HepG2 (cell line): Measurements from ENCODE around the gene STARD5. TPM values are rescaled to one million over a fixed set of nuclear protein-coding genes. Genes with fewer than 3 reads are reported as not detected.

Experiments
- ATAC-seq: fragments of 200-7000 bp; cut with Tn5 transposase; 3 replicates; pipeline ENCODE4 v1.9.1; 2020; ENCODE audit warnings: mild to moderate bottlenecking, moderate library complexity
- BruUV-seq: library from RNA; stranded (reverse); fragments of 400-500 nt; replicated peaks from 2 replicates; lab custom pipeline; 2021; lab: Mats Ljungman, UMichigan
- CTCF ChIA-PET: fragments of 300-600 bp; formaldehyde crosslinking; extraction: SDS; loops from one replicate; lab custom pipeline; 2021; ENCODE audit warnings: low total read pairs, inconsistent platforms, low intra/inter-chr PET ratio; lab: Yijun Ruan, JAX
- POLR2A ChIA-PET: fragments of 350-600 bp; sonication (Branson Sonifier 250); formaldehyde crosslinking; loops from one replicate; lab custom pipeline; 2020; ENCODE audit warnings: antibody characterized with exemption, inconsistent platforms; lab: Yijun Ruan, JAX
- DNase-seq: peaks from one replicate; pipeline ENCODE4 v3.0.0-alpha.2; 2015; ENCODE audit warnings: low spot score
- FAIRE-seq: peaks from 3 replicates; lab custom pipeline; 2011; peaks lifted over from hg19 to GRCh38; lab: Jason Lieb, UNC
- H2AFZ ChIP-seq: one replicate; pipeline ENCODE4 v1.6.1; 2011; ENCODE audit warnings: low read length, inconsistent platforms
- H3K27ac ChIP-seq: fragments of 300-600 bp; 3 replicates; pipeline ENCODE4 v1.8.0; 2011; ENCODE audit warnings: mixed run types, mild to moderate bottlenecking, mixed read lengths, low read length, inconsistent platforms; ENCODE audit not compliant: insufficient read depth; ENCODE audit errors: extremely low read length
- H3K27me3 ChIP-seq, 2 experiments: fragments of 200-600 bp in 1 of 2; 2 replicates in 1 of 2; 3 replicates in 1 of 2; pipeline versions ENCODE4 v1.6.0 to v1.8.0; 2011; ENCODE audit warnings: low read length in 2 of 2, mild to moderate bottlenecking in 2 of 2, moderate library complexity in 2 of 2, inconsistent platforms in 1 of 2; ENCODE audit not compliant: insufficient read depth in 2 of 2, control insufficient read depth in 1 of 2
- H3K36me3 ChIP-seq, 2 experiments: fragments of 200-600 bp in 1 of 2; replicated peaks in 1 of 2; 2 replicates in 1 of 2; 3 replicates in 1 of 2; pipeline versions ENCODE4 v1.5.1 to v1.8.0; 2011; ENCODE audit warnings: low read length in 2 of 2, inconsistent platforms in 1 of 2; ENCODE audit not compliant: insufficient read depth in 2 of 2, control insufficient read depth in 1 of 2
- H3K4me1 ChIP-seq: 2 replicates; pipeline ENCODE4 v1.5.1; 2012; ENCODE audit warnings: low read length, inconsistent platforms; ENCODE audit not compliant: insufficient read depth
- H3K4me2 ChIP-seq: 2 replicates; pipeline ENCODE4 v1.6.0; 2011; ENCODE audit warnings: low read depth, low read length, inconsistent platforms
- H3K4me3 ChIP-seq, 3 experiments: fragments of 200-600 bp in 1 of 3; sonication (generic), shearing (Covaris generic) in 1 of 3; replicated peaks in 1 of 3; 2 replicates each; pipeline ENCODE4 v1.5.1; 2011 to 2016; ENCODE audit warnings: low read length in 3 of 3, inconsistent platforms in 2 of 3, low read depth in 2 of 3, mild to moderate bottlenecking in 2 of 3, control low read depth in 1 of 3, mixed read lengths in 1 of 3; ENCODE audit not compliant: insufficient read depth in 1 of 3
- H3K79me2 ChIP-seq: one replicate; pipeline ENCODE4 v1.6.1; 2011; ENCODE audit warnings: low read length, inconsistent platforms; ENCODE audit not compliant: insufficient read depth
- H3K9ac ChIP-seq: 2 replicates; pipeline ENCODE4 v1.6.0; 2011; ENCODE audit warnings: mild to moderate bottlenecking, low read depth, low read length, inconsistent platforms; ENCODE audit not compliant: insufficient read depth
- H3K9me3 ChIP-seq: 2 replicates; pipeline ENCODE4 v1.5.1; 2012; ENCODE audit warnings: mild to moderate bottlenecking, low read length
- H4K20me1 ChIP-seq: 2 replicates; pipeline ENCODE4 v1.6.0; 2011; ENCODE audit warnings: inconsistent platforms, mild to moderate bottlenecking, low read length, moderate library complexity; ENCODE audit not compliant: insufficient read depth
- JUND ChIP-seq: sonication (generic); formaldehyde crosslinking; IDR thresholded peaks from 2 replicates; pipeline ENCODE4 v1.8.0; 2022; ENCODE audit warnings: mild to moderate bottlenecking, missing genetic modification reagents
- LBX2 ChIP-seq: sonication (generic); formaldehyde crosslinking; IDR thresholded peaks from 2 replicates; pipeline ENCODE4 v1.5.0; 2020; ENCODE audit warnings: missing genetic modification reagents, mild to moderate bottlenecking, borderline replicate concordance
- LCORL ChIP-seq, 2 experiments: fragments of 450-650 bp in 1 of 2; sonication (generic) in 1 of 2; formaldehyde crosslinking in 1 of 2; IDR thresholded peaks; 2 replicates each; pipeline versions ENCODE4 v1.5.0 to v1.6.1; 2017 to 2020; ENCODE audit warnings: antibody characterized with exemption in 1 of 2, missing genetic modification reagents in 1 of 2
- ZC3H4 ChIP-seq: sonication (generic); formaldehyde crosslinking; IDR thresholded peaks from 2 replicates; pipeline ENCODE4 v1.4.0; 2020; ENCODE audit warnings: missing genetic modification reagents, borderline replicate concordance
- ZNF12 ChIP-seq: sonication (generic); formaldehyde crosslinking; IDR thresholded peaks from 2 replicates; pipeline ENCODE4 v1.5.0; 2020; ENCODE audit warnings: missing genetic modification reagents
- ZNF24 ChIP-seq: fragments of 450-650 bp; IDR thresholded peaks from 2 replicates; pipeline ENCODE4 v1.6.1; 2017; ENCODE audit warnings: antibody characterized with exemption, mild to moderate bottlenecking
- ZNF264 ChIP-seq: sonication (generic); formaldehyde crosslinking; IDR thresholded peaks from 2 replicates; pipeline ENCODE4 v1.4.0; 2020; ENCODE audit warnings: missing genetic modification reagents
- ZNF777 ChIP-seq: sonication (generic); formaldehyde crosslinking; IDR thresholded peaks from 2 replicates; pipeline ENCODE4 v1.4.0; 2020; ENCODE audit warnings: missing genetic modification reagents
- ZNF879 ChIP-seq: sonication (generic); formaldehyde crosslinking; IDR thresholded peaks from 2 replicates; pipeline ENCODE4 v1.8.1; 2023; ENCODE audit warnings: missing genetic modification reagents
- ZUFSP ChIP-seq: sonication (generic); formaldehyde crosslinking; IDR thresholded peaks from 2 replicates; pipeline ENCODE4 v1.9.0; 2021; ENCODE audit warnings: missing genetic modification reagents, mild to moderate bottlenecking, borderline replicate concordance
- WGBS: methylation state at CpG from one replicate; pipeline ENCODE4 v1.1.6; 2017; ENCODE audit warnings: low lambda C conversion rate; 5-methylcytosine and 5-hydroxymethylcytosine counted together
- in situ Hi-C: cut with HindIII; loops from 2 replicates; pipeline ENCODE4 v1.10.0; 2017; ENCODE audit warnings: low pct_unique_long_range_greater_than_20kb; ENCODE audit not compliant: extremely low pct_ligation_motif_present
- intact Hi-C: fragments of 100-400 bp; cut with micrococcal nuclease; formaldehyde crosslinking; loops from one replicate; pipeline ENCODE4 v1.10.0; 2022; ENCODE audit not compliant: unreplicated experiment
- polyA plus RNA-seq, 8 experiments: library from polyadenylated mRNA; depleted of rRNA in 3 of 8; stranded (reverse) in 7 of 8; unstranded in 1 of 8; fragments of >200 nt; fragmentation: Illumina TruSeq in 4 of 8; extraction: Trizol in 4 of 8; gene quantifications; 2 replicates each; pipeline versions ENCODE4 v1.2.1 to v1.2.3, GENCODE V29; 2011 to 2016; ENCODE audit warnings: low read depth in 4 of 8, missing spikeins in 1 of 8, mixed read lengths in 1 of 8; ENCODE audit not compliant: insufficient read depth in 1 of 8
- total RNA-seq, 5 experiments: library from RNA; depleted of rRNA; stranded (reverse); fragments of >200 nt; fragmentation: Illumina TruSeq; extraction: Trizol; gene quantifications; 2 replicates each; pipeline ENCODE4 v1.2.3, GENCODE V29; 2016; ENCODE audit warnings: low read depth in 1 of 5
- TF ChIP-seq, protein P1 (sequence below): sonication (generic); formaldehyde crosslinking; IDR thresholded peaks from 2 replicates; pipeline ENCODE4 v1.4.0; 2020; ENCODE audit warnings: missing genetic modification reagents, borderline replicate concordance

The STARD5 gene
- total and polyA plus RNA-seq, 2 of the 13 experiments (the other 11 are each of a cell fraction or from before 2014, with no cell fraction given) = 3.1 to 3.5 TPM

DNA sequence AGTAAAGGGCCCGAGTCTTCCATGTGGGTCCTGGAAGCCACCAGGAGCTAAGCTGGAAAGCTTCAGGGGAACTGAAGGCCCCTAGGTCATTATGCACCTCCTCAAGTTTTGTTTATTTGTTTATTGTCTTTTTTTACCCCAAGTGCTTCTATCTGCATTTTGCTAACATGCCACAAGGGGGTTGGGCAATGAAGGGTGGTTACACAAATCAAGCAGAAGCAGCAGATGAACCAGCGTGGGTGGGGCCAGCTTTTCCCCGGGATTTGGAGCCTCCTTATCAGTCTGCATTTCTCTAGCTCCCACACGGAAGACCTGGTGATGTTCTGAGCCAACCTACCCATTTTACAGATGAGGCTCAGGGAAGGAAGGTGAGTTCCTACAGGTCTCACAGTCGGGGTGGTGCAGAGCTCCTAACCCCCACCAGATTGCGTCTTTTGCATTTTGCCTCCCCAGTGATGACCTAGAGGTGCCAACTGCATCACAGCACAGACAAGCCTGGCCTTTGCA lies 33.3 kb upstream of the STARD5 start:
- H3K4me1 ChIP-seq = no peaks in the 10 kb centered on the region
- 30% methylated on average over 4 of the region's 6 CpGs for WGBS
- no peak overlapping the region for H3K27ac ChIP-seq
- no peak overlapping the region for H3K9ac ChIP-seq
- TF ChIP-seq LBX2 (CRISPR knock-in tag) = no peak
- TF ChIP-seq, all 625 proteins: peak for 0
- Histone ChIP-seq H3K4me3 (no peak overlapping the region), H3K9me3 (no peaks in the 10 kb centered on the region), H3K36me3 (no peaks in the 10 kb centered on the region), H3K27me3 (no peaks in the 10 kb centered on the region), H3K4me2 (no peak overlapping the region), H2AFZ (no peak overlapping the region), H3K79me2 (no peaks in the 10 kb centered on the region), H4K20me1 (no peaks in the 10 kb centered on the region)
- CTCF ChIA-PET = no interaction called here
- no TSS peak for BruUV-seq
- FAIRE-seq (no peak), DNase-seq (peak; percentile 1), ATAC-seq (no peak)
- POLR2A ChIA-PET = no interaction called here
- intact Hi-C loops (no loop called here), in situ Hi-C loops (no loop called here)

DNA sequence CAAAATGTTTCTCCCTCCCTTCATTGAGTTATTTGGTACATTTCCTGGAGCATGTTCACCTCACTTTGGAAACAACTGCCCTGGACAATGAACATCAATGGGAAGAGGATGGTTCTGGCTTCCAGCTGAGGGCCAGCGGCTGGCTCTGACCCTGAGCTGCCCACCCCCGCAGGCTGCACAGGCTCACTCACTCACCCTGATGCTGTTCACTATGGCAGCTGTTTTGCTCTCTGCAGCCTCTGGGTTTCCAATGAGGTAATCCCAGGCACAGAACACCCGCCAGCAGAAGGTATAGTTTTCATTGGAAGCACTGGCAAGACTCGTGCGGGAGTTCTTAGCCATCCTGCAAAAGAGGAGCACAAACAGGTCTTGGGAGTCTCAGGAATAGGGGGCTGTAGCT lies 32.3 kb upstream of the STARD5 start:
- H3K4me2 ChIP-seq = no peak overlapping the region
- TF ChIP-seq ZUFSP = no peak
- TF ChIP-seq JUND (CRISPR knock-in tag) = no peak
- TF ChIP-seq, protein P1, sequence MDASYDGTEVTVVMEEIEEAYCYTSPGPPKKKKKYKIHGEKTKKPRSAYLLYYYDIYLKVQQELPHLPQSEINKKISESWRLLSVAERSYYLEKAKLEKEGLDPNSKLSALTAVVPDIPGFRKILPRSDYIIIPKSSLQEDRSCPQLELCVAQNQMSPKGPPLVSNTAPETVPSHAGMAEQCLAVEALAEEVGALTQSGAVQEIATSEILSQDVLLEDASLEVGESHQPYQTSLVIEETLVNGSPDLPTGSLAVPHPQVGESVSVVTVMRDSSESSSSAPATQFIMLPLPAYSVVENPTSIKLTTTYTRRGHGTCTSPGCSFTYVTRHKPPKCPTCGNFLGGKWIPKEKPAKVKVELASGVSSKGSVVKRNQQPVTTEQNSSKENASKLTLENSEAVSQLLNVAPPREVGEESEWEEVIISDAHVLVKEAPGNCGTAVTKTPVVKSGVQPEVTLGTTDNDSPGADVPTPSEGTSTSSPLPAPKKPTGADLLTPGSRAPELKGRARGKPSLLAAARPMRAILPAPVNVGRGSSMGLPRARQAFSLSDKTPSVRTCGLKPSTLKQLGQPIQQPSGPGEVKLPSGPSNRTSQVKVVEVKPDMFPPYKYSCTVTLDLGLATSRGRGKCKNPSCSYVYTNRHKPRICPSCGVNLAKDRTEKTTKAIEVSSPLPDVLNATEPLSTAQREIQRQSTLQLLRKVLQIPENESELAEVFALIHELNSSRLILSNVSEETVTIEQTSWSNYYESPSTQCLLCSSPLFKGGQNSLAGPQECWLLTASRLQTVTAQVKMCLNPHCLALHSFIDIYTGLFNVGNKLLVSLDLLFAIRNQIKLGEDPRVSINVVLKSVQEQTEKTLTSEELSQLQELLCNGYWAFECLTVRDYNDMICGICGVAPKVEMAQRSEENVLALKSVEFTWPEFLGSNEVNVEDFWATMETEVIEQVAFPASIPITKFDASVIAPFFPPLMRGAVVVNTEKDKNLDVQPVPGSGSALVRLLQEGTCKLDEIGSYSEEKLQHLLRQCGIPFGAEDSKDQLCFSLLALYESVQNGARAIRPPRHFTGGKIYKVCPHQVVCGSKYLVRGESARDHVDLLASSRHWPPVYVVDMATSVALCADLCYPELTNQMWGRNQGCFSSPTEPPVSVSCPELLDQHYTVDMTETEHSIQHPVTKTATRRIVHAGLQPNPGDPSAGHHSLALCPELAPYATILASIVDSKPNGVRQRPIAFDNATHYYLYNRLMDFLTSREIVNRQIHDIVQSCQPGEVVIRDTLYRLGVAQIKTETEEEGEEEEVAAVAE (CRISPR knock-in tag) = no peak
- no peak for TF ChIP-seq ZNF777 (CRISPR knock-in tag)
- TF ChIP-seq ZC3H4 (CRISPR knock-in tag) = no peak
- TF ChIP-seq ZNF264 (CRISPR knock-in tag) = no peak
- no peak for TF ChIP-seq LCORL (IDR thresholded peaks at IDR 0.05)
- TF ChIP-seq LCORL (CRISPR knock-in tag; IDR thresholded peaks at IDR 0.05) = no peak
- TF ChIP-seq ZNF24 = no peak
- no peak for TF ChIP-seq ZNF12
- no peak for TF ChIP-seq ZNF879 (CRISPR knock-in tag)
- H2AFZ ChIP-seq = no peak overlapping the region
- DNase-seq (no peak), ATAC-seq (no peak), FAIRE-seq (no peak)
- in situ Hi-C loops = no loop called here
- no peak overlapping the region for H3K9ac ChIP-seq
- no TSS peak for BruUV-seq
- H4K20me1 ChIP-seq = no peaks in the 10 kb centered on the region
- POLR2A ChIA-PET = no interaction called here
- no peak overlapping the region for H3K4me3 ChIP-seq
- CTCF ChIA-PET = no interaction called here
- no peaks in the 10 kb centered on the region for H3K27me3 ChIP-seq
- 43% methylated on average over 3 of the region's 5 CpGs for WGBS
- no peaks in the 10 kb centered on the region for H3K36me3 ChIP-seq
- no peaks in the 10 kb centered on the region for H3K9me3 ChIP-seq
- H3K27ac ChIP-seq = no peak overlapping the region
- H3K79me2 ChIP-seq = no peaks in the 10 kb centered on the region
- H3K4me1 ChIP-seq = no peaks in the 10 kb centered on the region
- intact Hi-C loops = no loop called here
